Thymus (tissue), 11 donors: ENCODE results near the gene EXOC4. TPM values are rescaled to one million over a fixed set of nuclear protein-coding genes. Genes with fewer than 3 reads are reported as not detected.

Experiments
- DNase-seq, 9 donors: peaks; one replicate each; pipeline ENCODE4 v3.0.0-alpha.2; 2013; ENCODE audit warnings: low spot score in 9 of 9, low read depth in 6 of 9, missing footprints in 1 of 9
- H3K27ac ChIP-seq, 2 donors: one replicate each; pipeline ENCODE4 v1.5.1; 2013; ENCODE audit warnings: control low read depth in 1 of 2, low read depth in 1 of 2, low read length in 1 of 2, mild to moderate bottlenecking in 1 of 2, moderate library complexity in 1 of 2
- H3K27me3 ChIP-seq, 2 donors: one replicate each; pipeline ENCODE4 v1.5.1; 2013; ENCODE audit warnings: low read length in 1 of 2; ENCODE audit not compliant: control insufficient read depth in 2 of 2, insufficient read depth in 1 of 2
- H3K36me3 ChIP-seq, 2 donors: one replicate each; pipeline ENCODE4 v1.5.1; 2013; ENCODE audit warnings: low read length in 1 of 2, mild to moderate bottlenecking in 1 of 2, moderate library complexity in 1 of 2; ENCODE audit not compliant: control insufficient read depth in 2 of 2, insufficient read depth in 2 of 2
- H3K4me1 ChIP-seq, 2 donors: one replicate each; pipeline ENCODE4 v1.5.1; 2013; ENCODE audit warnings: low read length in 2 of 2; ENCODE audit not compliant: control insufficient read depth in 2 of 2, insufficient read depth in 2 of 2
- H3K4me3 ChIP-seq, 2 donors: one replicate each; pipeline ENCODE4 v1.5.1; 2013; ENCODE audit warnings: low read length in 2 of 2, control low read depth in 1 of 2, mild to moderate bottlenecking in 1 of 2
- H3K9me3 ChIP-seq, 2 donors: one replicate each; pipeline ENCODE4 v1.5.1; 2013; ENCODE audit warnings: low read length in 1 of 2, mild to moderate bottlenecking in 1 of 2; ENCODE audit not compliant: control insufficient read depth in 2 of 2, insufficient read depth in 1 of 2
- WGBS: extraction: QIAGEN DNeasy Blood & Tissue Kit; methylation state at CpG from one replicate; pipeline ENCODE4 v1.1.7; 2013; 5-methylcytosine and 5-hydroxymethylcytosine counted together
- polyA plus RNA-seq: library from polyadenylated mRNA; stranded (reverse); fragments of 200-250 nt; gene quantifications from one replicate; pipeline ENCODE4 v1.2.3, GENCODE V29; 2013
- total RNA-seq: library from RNA; stranded (reverse); fragments of 120-200 nt; gene quantifications from one replicate; pipeline ENCODE4 v1.2.4, GENCODE V29; 2013
- donor health status: healthy.

EXOC4 gene
- total and polyA plus RNA-seq, 2 donors, result 25.5 to 51.2 TPM

- no peaks in the 10 kb centered on the region for H3K4me1 ChIP-seq
- DNase-seq, result no peak
- no peaks in the 10 kb centered on the region for H3K9me3 ChIP-seq
- no peaks in the 10 kb centered on the region for H3K27me3 ChIP-seq
- H3K27ac ChIP-seq, result no peak overlapping the region
- 97% methylated on average over 7 of the region's 7 CpGs for whole genome bisulfite sequencing
- H3K36me3 ChIP-seq, result no peaks in the 10 kb centered on the region
- H3K4me3 ChIP-seq, result no peak overlapping the region
These were observed 393.8 kb downstream of the EXOC4 start for GRCh38 chr7:133646472-133647315.

DNA sequence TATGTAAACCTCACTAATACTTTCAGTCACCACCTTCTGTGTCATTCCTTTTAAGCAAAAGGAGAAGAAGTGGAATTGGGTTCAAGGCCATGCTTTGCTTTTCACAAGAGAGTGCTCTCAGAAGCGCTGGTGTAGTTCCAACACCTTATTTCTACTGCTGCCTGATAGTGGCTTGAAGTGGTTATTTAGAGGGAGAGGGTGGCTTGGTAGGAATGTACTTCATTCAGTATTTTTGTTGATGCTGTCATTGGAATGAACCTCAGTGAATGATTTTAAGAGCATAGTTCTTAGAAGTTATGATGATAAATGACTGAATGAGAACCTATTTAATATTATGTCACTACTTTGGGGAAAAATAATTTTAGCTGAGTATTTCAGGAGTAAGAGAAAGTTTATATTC lies 396.7 kb downstream of the EXOC4 start:
- H3K36me3 ChIP-seq, result no peaks in the 10 kb centered on the region
- H3K27ac ChIP-seq, result no peak overlapping the region
- no peak for DNase-seq
- no peaks in the 10 kb centered on the region for H3K9me3 ChIP-seq
- 97% methylated on average over 1 of the region's 1 CpG for whole genome bisulfite sequencing
- H3K4me3 ChIP-seq, result no peak overlapping the region
- H3K4me1 ChIP-seq, result no peaks in the 10 kb centered on the region
- H3K27me3 ChIP-seq, result no peaks in the 10 kb centered on the region

- no peak overlapping the region for H3K27ac ChIP-seq
- no peaks in the 10 kb centered on the region for H3K27me3 ChIP-seq
- no peak for DNase-seq
- no peaks in the 10 kb centered on the region for H3K36me3 ChIP-seq
- H3K9me3 ChIP-seq, result no peaks in the 10 kb centered on the region
- WGBS, result 91% methylated on average over 3 of the region's 3 CpGs
- no peak overlapping the region for H3K4me3 ChIP-seq
- no peaks in the 10 kb centered on the region for H3K4me1 ChIP-seq
These were observed 397.2 kb downstream of the EXOC4 start for GRCh38 chr7:133650069-133650468.

DNA sequence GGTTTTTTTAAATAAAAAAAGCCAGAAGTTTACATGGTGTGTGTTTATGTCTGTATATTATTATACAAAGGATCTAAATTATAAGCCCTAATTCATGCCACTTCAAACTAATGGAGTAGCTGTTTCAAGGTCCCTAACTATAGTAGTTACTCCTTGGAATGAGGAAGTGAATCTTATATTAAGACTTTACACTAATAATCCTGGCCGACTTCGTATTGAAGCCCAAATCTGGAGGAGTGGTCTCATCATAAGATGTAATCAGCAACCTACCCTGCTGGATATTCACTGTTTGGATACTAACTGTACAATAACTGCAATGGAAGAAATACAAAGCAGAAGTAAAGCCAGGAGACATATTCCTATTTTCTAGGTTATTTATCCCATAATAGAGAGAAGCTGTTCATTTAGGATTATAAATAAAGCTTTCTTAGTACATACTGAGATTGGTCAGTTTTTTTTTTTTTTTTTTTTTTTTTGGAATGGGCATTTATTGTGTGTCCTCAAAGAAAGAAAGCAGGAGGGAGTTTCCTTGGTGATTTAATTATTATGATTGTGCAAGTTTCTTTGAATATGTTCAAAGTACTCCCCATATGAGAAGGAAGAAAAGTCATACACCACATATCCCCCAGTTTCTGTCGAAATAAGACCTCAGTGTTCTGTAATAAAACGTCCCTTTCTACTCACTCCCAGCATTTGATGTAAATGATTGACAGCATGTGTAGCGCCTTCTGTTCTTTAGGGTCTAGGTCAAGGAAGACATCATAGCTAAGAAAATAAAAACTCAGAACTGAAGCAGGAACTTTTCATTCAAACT lies 397.8 kb downstream of the EXOC4 start:
- Histone ChIP-seq H3K9me3 (no peaks in the 10 kb centered on the region), H3K4me1 (no peaks in the 10 kb centered on the region), H3K27me3 (no peaks in the 10 kb centered on the region), H3K4me3 (no peak overlapping the region), H3K27ac (no peak overlapping the region), H3K36me3 (no peaks in the 10 kb centered on the region)
- WGBS, result 95% methylated on average over 5 of the region's 5 CpGs
- DNase-seq, result no peak

DNA sequence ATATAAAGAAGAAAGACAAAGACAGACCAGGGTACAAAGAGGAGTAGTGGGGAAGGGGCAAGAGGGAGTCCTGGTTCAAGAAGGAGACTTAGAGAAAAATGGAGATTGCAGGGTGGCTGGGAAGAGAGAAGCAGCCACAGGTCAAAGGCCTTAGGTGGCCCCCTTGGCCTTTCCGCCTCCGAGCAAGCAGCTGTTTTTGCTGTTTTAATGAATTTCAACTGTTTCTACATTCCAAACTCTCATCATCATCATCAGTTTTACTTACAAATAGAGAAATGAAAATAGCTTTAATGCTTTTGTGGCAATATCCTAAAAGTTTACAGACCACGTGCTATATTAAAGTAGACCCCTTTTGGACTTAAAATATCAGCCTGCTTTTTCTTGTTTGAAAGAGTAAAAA lies 399.7 kb downstream of the EXOC4 start:
- H3K27ac ChIP-seq, result no peak overlapping the region
- no peaks in the 10 kb centered on the region for H3K9me3 ChIP-seq
- H3K4me1 ChIP-seq, result no peaks in the 10 kb centered on the region
- 95% methylated on average over 3 of the region's 3 CpGs for WGBS
- H3K36me3 ChIP-seq, result no peaks in the 10 kb centered on the region
- H3K27me3 ChIP-seq, result no peaks in the 10 kb centered on the region
- DNase-seq, result no peak
- no peak overlapping the region for H3K4me3 ChIP-seq

DNA sequence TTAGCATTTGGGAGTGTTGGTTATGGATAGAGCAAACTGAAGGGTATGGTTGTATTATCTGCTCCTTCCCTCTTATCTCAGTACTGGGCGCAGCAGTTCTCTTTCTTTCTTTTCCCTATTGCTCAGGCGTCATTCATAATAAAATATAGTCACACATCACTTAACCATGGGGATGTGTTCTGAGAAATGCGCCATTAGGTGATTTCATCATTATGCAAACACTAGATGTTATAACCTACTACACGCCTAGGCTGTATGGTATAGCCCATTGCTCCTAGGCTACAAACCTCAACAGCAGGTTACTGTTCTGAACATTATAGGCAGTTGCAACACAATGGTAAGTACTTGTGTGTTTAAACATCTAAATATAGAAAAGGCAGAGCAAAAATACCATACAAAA lies 401.7 kb downstream of the EXOC4 start:
- Histone ChIP-seq H3K4me3 (no peak overlapping the region), H3K27ac (no peak overlapping the region), H3K9me3 (no peaks in the 10 kb centered on the region), H3K36me3 (no peaks in the 10 kb centered on the region), H3K4me1 (peaks cover 0 to 3% of the 10 kb centered on the region in 2 donors), H3K27me3 (no peaks in the 10 kb centered on the region)
- DNase-seq, result no peak
- 98% methylated on average over 4 of the region's 4 CpGs for WGBS

DNA sequence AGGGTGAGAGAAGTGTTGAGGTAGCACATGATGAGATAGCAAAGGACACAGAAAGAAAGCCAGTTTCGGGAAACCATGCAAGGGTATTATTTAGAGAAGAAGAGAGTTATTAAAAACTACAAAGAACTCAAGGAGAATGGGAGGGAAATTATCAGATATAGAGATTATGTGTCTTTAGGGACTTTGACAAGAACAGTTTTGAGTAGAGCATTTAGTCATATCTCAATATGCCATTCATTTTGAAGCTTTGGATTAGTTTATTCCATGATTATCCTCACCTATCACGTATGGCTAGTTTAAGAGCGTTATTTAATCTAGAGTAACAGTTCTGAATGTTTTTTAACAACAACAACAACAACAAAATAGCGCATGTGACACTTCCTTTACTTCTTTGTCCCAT lies 409.4 kb downstream of the EXOC4 start:
- peaks cover 0 to 3% of the 10 kb centered on the region in 2 donors for H3K4me1 ChIP-seq
- 97% methylated on average over 4 of the region's 4 CpGs for WGBS
- peaks cover 0 to 3% of the 10 kb centered on the region in 2 donors for H3K36me3 ChIP-seq
- no peaks in the 10 kb centered on the region for H3K27me3 ChIP-seq
- no peak for DNase-seq
- no peak overlapping the region for H3K4me3 ChIP-seq
- H3K9me3 ChIP-seq, result no peaks in the 10 kb centered on the region
- H3K27ac ChIP-seq, result no peak overlapping the region

- 85% methylated on average over 4 of the region's 4 CpGs for WGBS
These were observed 410.0 kb downstream of the EXOC4 start for GRCh38 chr7:133662830-133663229.

GRCh38 chr7:133664528-133664927 lies 411.6 kb downstream of the EXOC4 start:
- Histone ChIP-seq H3K4me3 (no peak overlapping the region), H3K9me3 (no peaks in the 10 kb centered on the region), H3K36me3 (peaks cover 0 to 3% of the 10 kb centered on the region in 2 donors), H3K4me1 (no peaks in the 10 kb centered on the region), H3K27ac (no peak overlapping the region), H3K27me3 (no peaks in the 10 kb centered on the region)
- DNase-seq, result no peak

More at GRCh38 chr7:133662830-133663229, 410.0 kb downstream of the EXOC4 start:
- peak in 1 of 9 donors; percentile 13 for DNase-seq
- H3K27ac ChIP-seq, result no peak overlapping the region
- no peak overlapping the region for H3K4me3 ChIP-seq
- H3K36me3 ChIP-seq, result peaks cover 0 to 3% of the 10 kb centered on the region in 2 donors
- H3K9me3 ChIP-seq, result no peaks in the 10 kb centered on the region
- H3K4me1 ChIP-seq, result peaks cover 0 to 3% of the 10 kb centered on the region in 2 donors
- H3K27me3 ChIP-seq, result no peaks in the 10 kb centered on the region
